RCC 7860 (cell line): ENCODE results near the gene AGRN.
"Not testable (repeated sequence)": the region's sequence is repeated elsewhere in the genome, so short reads cannot be mapped to it uniquely, and the experiment has no call there.

Experiments
- DNase-seq: peaks from one replicate; pipeline ENCODE4 v3.0.0-alpha.2; 2015; ENCODE audit warnings: low spot score
- FAIRE-seq: peaks from 2 replicates; lab custom pipeline; 2012; peaks lifted over from hg19 to GRCh38; lab: Jason Lieb, UNC

AGRN gene

DNA sequence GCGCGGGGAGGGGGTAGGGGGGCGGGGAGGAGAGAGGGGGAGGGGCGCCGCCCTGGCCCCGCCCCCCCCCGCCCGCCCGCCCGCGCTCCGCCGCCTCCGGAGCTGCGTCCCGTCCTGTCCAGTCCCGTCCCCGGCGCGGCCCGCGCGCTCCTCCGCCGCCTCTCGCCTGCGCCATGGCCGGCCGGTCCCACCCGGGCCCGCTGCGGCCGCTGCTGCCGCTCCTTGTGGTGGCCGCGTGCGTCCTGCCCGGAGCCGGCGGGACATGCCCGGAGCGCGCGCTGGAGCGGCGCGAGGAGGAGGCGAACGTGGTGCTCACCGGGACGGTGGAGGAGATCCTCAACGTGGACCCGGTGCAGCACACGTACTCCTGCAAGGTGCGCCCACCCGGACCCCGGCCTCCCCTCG, at the start of gene AGRN:
AGRN (plus strand) TSS at position 121 of the 405 bp plus-strand sequence; CDS start at position 174, 53 bp downstream.
- DNase-seq (peak; percentile 33), FAIRE-seq (no peak)

DNA sequence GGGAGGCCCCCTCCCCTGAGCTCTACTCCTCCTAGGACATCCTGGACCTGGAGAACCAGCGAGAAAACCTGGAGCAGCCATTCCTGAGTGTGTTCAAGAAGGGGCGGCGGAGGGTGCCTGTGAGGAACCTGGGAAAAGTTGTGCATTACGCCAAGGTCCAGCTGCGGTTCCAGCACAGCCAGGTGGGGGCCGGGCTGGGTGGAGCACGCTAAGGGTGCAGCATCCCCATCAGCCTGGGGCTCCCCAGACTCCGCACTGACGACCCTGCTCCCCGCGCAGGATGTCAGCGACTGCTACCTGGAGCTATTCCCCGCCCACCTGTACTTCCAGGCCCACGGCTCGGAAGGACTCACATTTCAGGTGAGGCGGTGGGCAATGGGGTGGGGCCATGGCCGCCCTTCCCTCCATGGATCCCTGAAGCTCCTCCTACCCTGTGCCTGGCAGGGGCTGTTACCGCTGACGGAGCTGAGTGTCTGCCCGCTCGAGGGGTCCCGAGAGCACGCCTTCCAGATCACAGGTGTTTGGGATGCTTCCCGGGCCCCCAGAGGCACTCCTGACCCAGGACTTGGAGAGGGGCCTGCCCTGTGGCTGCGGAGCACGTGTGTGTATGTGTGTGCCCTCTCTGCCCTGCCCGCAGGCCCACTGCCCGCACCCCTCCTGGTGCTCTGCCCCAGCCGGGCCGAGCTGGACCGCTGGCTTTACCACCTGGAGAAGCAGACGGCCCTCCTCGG, 49.5 kb upstream of the AGRN start:
- no peak for DNase-seq

DNA sequence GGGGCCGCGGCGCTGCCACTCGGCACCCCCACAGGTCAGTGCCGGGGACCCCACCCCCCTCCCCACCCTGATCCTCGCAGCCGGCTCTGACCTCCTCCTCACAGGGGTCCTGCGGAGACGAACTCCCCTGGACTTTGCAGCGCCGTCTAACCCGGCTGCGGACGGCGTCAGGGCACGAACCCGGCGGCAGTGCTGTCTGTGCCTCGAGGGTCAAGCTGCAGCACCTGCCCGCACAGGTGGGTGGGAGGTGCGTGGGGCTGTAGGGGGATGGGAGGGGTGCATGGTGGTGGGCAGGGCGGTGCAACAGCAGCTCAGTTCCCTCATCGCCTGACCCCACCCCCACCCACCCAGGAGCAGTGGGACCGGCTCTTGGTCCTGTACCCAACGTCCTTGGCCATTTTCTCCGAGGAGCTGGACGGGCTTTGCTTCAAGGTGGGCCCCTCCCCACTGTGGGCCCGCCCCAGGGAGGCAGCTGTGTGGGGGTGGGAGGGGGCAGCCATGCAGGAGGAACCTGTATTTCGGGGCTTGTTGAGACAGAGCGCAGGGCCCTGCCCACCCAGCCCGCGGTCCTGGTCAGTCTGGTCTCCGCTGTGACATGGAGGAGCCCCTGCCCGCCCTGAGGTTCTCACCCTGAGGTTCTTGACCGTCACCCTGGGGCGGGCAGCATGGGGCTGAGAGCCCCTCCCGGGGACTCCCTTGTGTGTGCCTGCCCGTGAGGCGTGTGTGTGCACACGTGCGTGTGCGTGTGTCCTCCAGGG, 48.8 kb upstream of the AGRN start:
- FAIRE-seq = no peak
- no peak for DNase-seq

More for the DNA sequence above, 49.5 kb upstream of the AGRN start:
- no peak for FAIRE-seq

DNA sequence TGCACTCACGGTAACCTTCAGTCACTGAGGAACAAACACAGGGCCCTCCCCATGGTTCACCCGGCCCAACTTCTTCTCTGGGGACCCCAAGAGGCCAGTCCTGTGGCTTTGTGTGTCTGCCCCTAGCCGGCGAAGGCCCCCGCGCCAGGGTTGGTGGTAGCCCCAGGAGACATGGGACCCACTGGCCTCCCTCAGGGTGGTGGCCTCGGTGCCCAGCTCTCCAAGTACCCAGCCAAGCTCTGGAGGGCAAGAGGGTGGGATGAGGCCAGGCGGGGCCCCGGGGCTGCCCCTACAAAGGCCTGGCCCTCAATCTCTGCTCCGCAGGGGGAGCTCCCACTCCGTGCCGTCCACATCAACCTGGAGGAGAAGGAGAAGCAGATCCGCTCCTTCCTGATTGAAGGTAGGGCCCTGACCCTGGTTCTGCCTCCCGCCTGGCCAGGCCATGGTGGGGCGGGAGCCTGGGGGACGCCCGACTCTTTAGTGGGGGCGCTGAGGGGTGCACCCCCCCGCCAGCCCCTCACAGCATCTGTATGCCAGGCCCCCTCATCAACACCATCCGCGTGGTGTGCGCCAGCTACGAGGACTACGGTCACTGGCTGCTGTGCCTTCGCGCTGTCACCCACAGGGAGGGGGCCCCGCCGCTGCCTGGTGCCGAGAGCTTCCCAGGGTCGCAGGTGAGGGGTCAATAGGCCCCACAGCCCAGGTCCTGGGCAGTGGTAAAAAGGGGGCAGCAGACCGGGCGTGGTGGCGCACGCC, 48.0 kb upstream of the AGRN start:
- FAIRE-seq (no peak), DNase-seq (no peak)

GRCh38 chr1:972726-973458, 47.0 kb upstream of the AGRN start:
- FAIRE-seq (no peak), DNase-seq (no peak)

GRCh38 chr1:973459-974292, 46.2 kb upstream of the AGRN start:
- DNase-seq (no peak), FAIRE-seq (no peak)

DNA sequence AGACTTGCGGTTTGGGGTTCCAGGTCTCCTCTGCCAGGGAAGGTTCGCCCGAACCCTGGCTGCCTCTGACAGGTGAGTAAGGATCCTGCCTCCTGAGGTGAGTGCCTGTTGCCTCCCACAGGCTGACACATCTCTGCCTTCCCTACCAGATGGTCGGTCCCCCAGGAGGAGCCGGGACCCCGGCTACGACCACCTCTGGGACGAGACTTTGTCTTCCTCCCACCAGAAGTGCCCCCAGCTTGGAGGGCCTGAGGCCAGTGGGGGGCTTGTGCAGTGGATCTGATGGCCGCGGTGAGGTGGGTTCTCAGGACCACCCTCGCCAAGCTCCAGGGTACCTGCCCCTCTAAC, 45.7 kb upstream of the AGRN start:
- DNase-seq = no peak
- no peak for FAIRE-seq

GRCh38 chr1:974687-975328, 45.1 kb upstream of the AGRN start:
- DNase-seq (no peak), FAIRE-seq (no peak)

- FAIRE-seq (no peak), DNase-seq (no peak)
Observed at GRCh38 chr1:975365-975764, 44.6 kb upstream of the AGRN start.

GRCh38 chr1:975896-976683, 43.8 kb upstream of the AGRN start:
- FAIRE-seq = no peak

DNA sequence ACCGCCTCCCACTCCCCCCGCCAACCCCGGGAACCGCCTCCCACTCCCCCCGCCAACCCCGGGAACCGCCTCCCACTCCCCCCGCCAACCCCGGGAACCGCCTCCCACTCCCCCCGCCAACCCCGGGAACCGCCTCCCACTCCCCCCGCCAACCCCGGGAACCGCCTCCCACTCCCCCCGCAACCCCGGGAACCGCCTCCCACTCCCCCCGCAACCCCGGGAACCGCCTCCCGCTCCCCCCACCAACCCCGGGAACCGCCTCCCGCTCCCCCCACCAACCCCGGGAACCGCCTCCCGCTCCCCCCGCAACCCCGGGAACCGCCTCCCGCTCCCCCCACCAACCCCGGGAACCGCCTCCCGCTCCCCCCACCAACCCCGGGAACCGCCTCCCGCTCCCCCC, 43.1 kb upstream of the AGRN start:
- FAIRE-seq, DNase-seq: not testable (repeated sequence)

More at GRCh38 chr1:975896-976683, 43.8 kb upstream of the AGRN start:
- peak; percentile 66 for DNase-seq

GRCh38 chr1:978069-978834, 41.7 kb upstream of the AGRN start:
- FAIRE-seq = no peak

GRCh38 chr1:978835-979743, 40.8 kb upstream of the AGRN start:
- no peak for DNase-seq
- no peak for FAIRE-seq

More at GRCh38 chr1:978069-978834, 41.7 kb upstream of the AGRN start:
- no peak for DNase-seq

GRCh38 chr1:979744-980072, 40.2 kb upstream of the AGRN start:
- FAIRE-seq (no peak), DNase-seq (no peak)

GRCh38 chr1:980137-980571, 39.8 kb upstream of the AGRN start:
- DNase-seq (no peak), FAIRE-seq (no peak)

GRCh38 chr1:980602-981395, 39.1 kb upstream of the AGRN start:
- FAIRE-seq = no peak

More at GRCh38 chr1:980602-981395, 39.1 kb upstream of the AGRN start:
- DNase-seq = no peak
